NCI-H2196 treated with DMSO at 0.1 percent for 48 hours (cell line): ENCODE results near the gene HECTD4.

ENCODE experiments used
- DNase-seq: peaks from one replicate; lab custom pipeline; 2025; ENCODE audit not compliant: unreplicated experiment; lab: John Stamatoyannopoulos, UW

HECTD4 gene

DNA sequence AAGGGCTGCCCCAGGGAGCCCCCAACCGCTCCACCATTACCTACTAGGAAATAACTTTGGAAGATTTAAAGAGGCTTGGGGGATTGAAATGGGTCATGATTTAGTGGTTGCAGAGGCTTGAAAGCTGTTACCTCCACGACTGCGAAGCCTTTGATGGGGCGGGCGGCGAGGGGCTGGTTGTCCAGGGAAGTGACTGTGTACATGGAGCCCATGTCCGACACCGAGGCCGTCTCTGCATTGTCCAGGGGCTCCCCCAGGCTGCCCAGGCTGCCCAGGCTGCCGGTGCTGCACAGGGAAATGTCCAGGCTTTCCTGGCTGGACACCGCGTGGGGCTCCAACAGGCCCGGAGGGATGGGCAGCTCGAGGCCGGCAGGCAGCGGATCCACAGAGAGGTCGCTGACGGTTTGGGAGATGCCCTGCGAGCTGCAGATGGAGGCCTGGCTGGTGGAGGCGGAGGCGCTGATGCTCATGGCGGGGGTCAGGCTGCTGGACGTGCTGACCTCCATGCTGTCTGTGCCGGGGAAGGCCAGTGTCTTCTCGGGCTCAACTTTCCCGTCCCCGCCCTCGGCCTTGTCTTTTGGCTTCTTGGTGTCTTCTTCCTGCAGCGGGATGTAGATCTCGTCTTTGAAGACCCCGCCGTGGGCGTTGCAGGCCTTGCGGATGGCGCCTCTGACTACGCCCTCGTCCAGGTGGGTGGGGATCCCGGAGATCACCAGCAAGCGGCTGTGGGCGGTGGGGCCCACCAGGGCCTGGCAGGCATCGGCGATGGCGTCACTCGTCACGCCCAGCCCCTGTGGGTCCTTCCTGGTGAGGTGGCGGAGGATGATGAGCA lies 198.0 kb downstream of the HECTD4 start:
- no peak for DNase-seq

DNA sequence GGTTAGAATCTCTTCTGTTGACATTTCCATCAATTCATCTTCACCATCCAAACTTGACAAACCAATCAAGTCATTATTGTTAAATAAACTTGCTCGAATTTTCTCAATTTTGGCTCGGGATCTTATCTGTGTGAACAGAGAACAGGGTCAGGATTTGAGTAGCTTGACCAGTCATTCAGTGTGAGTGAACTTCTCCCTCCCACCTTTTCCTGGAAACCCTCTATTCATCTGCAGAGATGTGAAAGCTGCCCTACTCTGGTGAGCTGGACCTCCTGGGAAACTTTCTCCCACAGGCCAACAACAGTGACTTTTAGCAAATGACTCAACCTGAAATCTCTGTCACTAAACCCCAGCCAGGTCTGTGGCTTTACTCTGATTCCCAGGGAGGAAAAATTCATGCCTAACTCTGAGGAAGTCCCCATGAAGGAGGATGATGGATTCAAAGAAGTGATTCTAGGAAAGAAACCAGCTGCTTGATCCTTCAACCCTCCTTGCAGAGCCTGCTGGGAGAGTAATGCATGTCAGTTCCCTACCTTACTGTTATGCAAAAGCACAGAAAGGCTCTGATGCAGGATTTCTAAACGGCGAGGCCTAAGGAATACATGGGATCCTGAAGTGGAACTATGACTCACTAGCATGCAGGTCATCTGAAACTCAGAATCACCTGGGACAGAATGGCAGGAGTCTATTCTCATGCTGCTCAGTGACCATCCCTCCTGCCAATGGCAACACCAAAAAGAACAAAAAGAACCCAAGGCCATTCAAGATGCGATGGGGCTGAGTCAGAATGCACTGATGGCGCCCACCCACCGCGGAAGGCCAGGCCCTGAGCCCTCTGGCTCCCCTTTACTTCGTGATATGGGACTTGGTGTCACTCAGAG lies 198.8 kb downstream of the HECTD4 start:
- no peak for DNase-seq

GRCh38 chr12:112182499-112182898 lies 199.7 kb downstream of the HECTD4 start:
- DNase-seq: no peak

DNA sequence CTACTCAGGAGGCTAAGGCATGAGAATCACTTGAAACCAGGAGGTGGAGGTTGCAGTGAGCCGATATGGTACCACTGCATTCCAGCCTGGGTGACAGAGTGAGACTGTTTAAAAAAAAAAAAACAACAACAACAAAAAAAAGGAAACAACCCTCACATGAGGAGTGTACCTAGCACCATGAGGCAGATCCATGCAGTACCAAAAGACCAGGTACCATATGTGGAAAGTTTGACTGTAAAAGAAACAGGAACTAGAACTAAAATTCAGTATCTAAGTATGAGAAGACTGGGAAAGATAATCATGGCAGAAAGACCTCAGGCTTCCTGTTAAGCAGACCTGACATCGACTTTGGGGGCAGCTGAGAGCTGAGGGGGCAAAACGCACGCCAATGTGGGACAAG lies 201.8 kb downstream of the HECTD4 start:
- no peak for DNase-seq

DNA sequence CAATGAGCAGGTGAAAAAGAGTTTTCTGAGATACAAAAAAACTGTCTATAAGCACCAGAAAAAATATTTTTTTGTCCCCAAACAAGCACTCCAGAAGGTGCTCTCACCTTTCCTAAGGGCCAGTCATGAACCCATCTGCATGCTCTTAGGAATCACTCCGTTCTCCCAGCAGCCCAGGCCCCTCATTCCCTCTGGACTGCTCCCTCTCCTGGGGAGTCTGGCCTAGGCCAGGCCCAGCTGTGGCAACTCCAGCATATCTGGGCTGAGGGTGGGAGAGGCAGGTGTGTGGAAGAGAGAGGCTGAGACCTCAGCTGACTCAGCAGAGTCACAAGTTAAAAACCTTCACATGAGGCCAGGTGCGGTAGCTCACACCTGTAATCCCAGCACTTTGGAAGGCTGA lies 202.3 kb downstream of the HECTD4 start:
- no peak for DNase-seq

GRCh38 chr12:112179341-112179740 lies 202.9 kb downstream of the HECTD4 start:
- no peak for DNase-seq

DNA sequence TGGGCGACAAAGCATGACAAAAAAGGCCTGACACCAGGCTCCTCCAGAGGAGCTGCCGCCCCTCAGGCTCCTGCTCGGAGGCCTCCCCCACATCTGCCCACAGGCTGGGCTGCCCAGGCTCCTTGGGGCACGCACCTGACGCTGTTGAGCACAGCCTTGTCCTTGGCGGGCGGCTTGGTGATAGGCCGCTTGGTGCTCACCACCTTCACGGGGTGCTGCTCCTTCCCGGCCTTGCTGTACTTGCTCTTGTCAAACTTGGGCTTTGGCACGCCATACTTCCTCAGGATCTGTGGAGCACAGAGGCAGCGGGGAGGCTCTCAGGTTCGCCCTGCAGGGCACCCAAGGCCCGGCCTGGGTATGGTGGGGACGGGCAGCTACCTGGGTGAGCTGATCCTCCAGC lies 203.4 kb downstream of the HECTD4 start:
- no peak for DNase-seq

DNA sequence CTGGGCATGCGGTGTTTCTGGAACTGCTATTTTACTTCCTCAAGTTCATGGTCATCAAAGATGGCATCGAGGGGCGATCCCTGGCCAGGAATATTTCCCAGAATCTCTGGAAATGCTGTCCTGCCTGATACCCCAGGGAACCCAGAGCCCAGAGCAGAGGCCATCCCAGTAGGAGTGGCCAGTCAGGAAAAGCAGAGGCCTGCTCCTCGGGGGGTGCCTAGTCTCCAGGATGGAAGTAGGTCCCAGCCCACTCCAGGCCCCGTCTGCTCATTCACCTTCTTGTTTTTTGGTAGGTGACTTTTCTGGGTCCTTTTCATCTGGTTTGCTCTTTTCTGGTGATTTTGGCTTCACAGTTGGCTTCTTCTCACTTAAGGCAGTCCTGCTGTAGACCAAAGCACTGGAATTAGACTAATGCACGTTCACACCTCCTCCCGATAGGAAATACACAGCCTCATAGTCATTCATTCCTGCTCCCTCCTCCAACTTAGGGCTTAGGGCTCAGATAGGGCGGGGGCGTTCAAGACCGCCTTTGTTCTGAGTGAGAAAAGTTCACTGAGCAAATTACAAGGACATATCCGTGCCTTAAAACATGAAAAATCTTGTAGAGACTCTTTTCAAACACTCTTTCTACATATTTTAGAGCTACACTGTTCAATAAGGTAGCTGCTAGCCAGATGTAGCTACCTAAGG lies 205.8 kb downstream of the HECTD4 start:
- no peak for DNase-seq

DNA sequence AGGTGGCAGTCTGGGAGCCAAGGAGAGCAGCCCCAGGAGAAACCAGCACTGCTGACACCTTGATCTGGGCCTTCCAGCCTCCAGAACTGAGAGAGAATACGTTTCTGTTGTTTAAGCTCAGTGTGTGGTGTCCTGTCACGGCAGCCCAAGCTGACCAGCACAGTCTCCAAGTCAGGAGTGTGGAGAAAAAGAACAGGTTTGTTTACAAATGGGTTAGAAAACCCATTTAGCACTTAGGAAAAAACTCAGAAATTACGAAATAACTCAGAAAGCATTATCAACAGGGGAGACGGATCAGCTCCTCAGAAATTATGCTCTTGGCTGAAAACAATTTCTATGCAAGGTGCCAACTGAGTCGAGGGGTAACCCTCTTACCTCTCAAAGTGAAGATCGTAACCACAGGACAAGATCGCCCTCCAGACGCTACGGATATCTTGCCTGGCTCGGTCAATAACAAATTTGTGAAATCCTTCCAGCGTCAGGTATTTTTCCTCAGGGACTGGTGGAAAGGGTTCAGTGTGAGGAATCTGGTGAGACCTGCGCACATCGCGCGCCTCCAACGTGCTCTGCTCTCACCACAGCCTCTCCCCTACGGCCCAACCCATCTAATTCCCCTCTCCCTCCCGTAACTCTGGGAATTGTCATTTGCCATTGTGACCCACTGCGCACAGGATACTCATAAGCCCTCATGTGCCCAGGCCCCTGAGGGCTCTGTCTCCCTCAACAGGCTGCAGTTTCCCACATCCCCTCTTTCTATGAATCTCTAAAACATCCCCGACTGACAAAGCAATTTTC lies 206.7 kb downstream of the HECTD4 start:
- DNase-seq: no peak

DNA sequence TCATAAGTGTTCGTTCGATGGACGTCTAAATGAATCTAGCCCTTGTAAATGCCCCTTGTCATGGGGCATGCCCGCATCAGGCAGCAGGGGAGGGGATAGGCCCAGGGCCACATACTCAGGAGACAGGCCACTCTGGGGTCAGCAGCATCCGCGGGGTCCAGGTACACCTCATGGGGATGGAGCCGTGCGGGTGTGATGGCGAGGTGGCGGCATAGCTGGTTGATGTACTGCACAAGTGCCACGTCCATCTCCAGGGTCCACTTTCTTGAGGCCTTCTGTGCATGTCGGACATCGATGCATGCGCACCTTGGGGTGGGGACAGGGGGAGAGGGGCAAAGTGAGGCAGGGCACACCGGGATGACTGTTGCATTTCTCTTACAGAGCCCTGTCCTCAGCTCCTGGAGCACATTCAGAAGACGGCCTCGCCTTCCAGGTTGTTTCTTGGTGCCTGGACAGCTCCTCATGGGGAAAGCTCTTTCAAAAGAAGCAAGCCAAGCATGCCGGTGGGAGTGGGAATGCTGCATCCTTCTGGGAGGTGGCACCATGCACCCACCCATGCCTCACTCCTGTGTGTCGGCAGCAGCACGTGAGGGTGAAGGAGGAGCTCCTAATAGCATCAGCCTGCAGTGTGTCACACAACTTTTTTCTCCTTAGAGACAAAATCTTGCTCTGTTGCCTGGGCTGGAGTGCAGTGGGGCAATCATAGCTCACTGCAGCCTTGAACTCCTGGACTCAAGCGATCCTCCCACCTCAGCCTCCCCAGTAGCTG lies 209.5 kb downstream of the HECTD4 start:
- no peak for DNase-seq

DNA sequence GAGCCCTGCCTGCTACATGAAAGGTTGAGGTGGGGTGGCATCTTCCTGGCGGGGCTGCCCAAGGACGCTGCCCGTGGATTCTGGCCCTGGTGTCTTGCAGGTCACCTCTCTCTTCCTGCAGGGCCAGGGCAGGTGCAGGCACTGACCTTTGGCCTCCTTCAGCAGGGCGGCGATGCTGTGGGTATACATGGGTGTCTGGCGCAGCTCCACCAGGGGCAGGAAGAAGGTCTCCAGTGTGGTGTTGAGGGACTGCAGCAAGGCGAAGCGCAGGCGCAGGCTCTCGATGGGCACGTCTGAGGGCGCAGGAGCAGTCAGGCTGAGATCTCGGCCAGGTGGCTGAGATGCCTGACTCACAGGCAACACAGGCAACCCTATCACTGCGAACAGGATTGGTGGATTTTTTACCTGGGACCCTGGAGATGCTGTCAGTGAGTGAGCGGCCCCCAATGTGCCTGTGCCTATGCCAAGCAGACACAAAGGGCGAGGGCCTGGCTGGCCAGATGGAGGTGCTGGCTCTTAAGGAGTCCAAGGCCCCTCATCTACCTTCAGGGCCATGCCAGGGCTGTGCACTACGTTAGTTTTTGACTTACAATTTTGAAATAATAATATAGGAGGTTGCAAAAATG lies 211.1 kb downstream of the HECTD4 start:
- no peak for DNase-seq

DNA sequence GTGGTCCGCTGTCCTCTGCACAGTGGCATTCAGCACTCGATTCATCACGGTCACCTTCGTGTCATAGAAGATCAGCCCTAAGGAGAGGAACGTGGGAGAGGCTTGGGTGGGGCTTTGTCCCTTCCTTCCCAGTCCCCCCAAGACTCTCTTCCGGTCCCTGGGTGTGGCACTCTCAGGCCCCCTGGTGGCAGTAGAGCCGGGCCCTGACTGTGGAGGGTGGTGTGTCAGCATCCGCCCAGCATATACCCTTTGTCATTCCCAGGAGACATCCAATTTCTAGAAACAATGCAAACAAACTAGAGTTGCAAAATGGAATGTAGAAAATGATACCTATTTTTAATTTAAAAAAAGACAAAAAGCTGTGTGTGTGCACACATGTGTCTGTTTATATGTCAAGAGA lies 211.9 kb downstream of the HECTD4 start:
- DNase-seq: no peak

- DNase-seq: no peak
These were observed 212.3 kb downstream of the HECTD4 start for GRCh38 chr12:112169966-112170365.

- DNase-seq: no peak
These were observed 212.9 kb downstream of the HECTD4 start for GRCh38 chr12:112169161-112169872.

GRCh38 chr12:112168561-112168971 lies 213.7 kb downstream of the HECTD4 start:
- DNase-seq: no peak

DNA sequence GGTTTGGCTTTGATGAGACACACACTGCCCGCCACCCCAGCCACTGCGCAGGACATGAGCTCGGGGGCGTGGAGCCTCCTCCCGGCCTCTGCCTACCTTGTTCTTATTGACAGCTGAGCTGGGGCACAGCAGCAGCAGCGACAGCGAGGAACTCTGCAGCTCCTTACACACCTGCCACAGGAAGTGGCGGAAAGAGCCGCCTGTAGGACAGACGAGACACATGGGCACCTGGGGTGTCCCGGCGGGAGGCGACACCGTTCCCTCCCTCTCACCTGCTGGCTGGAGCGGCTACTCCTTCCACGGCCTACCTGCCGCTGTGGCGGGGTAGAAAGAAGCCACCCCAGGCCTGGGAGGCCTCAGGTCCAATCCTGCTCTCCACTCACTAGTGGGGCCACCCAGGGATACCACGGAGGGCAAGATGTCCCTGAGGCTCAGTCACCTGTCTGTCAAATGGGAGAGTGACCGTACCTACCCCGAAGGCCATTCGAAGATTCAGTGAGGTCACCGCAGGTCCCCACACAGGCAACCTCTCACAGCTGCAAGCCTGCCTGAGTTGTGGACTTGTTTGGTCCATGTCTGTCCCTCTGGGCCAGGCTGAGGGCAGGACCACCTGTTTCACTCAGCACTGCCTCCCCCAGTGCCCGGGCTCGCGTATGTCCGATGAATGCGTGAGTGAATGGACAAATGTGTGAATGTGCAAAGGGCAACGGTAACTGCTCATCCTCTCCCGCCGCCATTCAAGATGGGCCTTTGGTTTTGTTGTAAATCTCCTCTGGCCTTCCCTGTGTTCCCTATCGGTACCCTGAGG lies 214.3 kb downstream of the HECTD4 start:
- DNase-seq: no peak

DNA sequence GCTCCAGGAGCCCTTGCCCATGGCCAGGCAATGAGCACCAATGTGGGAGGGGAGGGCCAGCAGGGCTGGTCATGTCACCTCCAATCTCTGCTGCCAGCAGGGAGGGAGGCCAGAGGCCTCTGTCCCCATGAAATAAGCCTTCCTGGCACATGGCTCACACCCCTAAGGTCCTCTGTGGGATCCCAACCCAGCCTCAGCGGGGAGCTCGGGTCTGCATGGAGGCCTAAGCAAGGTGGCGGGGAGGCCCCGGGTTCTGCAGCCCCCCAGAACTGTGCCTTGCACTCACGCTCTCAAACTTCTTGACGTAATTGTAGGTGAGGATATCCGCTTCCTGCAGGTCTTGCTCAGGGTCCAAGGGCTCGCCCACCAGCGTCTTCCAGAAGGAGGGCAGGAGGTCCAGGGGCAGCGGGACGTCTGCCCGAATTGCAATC lies 215.2 kb downstream of the HECTD4 start:
- DNase-seq: no peak
